ENCODE data around the gene ZBED2.
"Not testable (repeated sequence)": the region's sequence is repeated elsewhere in the genome, so short reads cannot be mapped to it uniquely, and the experiment has no call there.

The ZBED2 gene

GRCh38 chr3:111570404-111571030 is 24.6 kb downstream of the ZBED2 start:
- no peak for DNase-seq

- DNase-seq = no peak
These were observed 26.2 kb downstream of the ZBED2 start for GRCh38 chr3:111568911-111569310.

- DNase-seq = no peak
These were observed 26.8 kb downstream of the ZBED2 start for GRCh38 chr3:111568355-111568754.

- no peak for DNase-seq
These were observed 28.3 kb downstream of the ZBED2 start for GRCh38 chr3:111566844-111567243.

DNA sequence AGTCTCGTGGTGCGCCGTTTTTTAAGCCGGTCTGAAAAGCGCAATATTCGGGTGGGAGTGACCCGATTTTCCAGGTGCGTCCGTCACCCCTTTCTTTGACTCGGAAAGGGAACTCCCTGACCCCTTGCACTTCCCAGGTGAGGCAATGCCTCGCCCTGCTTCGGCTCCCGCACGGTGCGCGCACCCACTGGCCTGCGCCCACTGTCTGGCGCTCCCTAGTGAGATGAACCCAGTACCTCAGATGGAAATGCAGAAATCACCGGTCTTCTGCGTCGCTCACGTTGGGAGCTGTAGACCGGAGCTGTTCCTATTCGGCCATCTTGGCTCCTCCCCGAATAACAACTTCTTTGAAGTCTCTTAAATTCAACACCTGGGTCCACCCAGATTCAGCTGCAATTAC is 33.2 kb downstream of the ZBED2 start:
- DNase-seq = not testable (repeated sequence)

DNA sequence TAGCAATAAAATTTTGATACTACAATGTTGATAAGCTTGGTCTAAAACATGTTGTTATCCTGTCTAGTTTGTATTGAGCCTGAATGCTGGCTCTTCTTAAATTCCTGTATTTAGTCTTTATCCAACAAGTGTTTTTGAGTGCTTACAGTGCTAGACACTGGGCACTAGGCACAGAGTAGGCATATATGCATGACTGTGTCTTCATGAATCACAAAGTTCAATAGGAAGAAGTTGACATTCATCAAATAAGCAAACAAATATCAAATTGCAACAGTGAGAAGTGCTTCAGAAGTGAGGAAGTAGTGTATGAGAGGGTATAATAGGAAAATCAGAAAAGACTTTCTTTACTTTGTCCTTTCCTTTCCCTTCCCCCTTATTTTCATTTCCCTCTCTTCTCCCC is 46.4 kb downstream of the ZBED2 start:
- DNase-seq = no peak

DNA sequence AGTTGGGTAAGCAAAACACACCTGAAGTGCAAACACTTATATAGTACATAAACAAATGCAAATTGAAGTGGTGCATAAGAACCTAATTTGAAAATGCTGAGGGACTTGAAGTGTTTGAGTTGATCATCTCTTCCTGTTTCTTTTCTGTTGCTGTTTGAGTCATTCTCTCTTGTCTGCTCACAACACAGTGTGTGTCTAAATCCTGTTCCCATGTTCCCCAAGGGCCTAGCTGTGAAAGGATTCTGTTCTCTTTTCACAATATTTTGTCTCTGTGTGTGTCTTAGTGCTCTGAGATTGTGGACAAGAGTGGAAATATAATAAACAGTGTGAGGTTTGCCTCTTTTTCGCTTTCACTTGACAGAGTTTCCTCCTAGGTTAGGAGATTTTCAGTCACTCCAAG is 47.1 kb downstream of the ZBED2 start:
- no peak for DNase-seq

- DNase-seq = peak; percentile 33 to 85 (median 60)
These were observed 47.5 kb downstream of the ZBED2 start for GRCh38 chr3:111547631-111548030.

DNA sequence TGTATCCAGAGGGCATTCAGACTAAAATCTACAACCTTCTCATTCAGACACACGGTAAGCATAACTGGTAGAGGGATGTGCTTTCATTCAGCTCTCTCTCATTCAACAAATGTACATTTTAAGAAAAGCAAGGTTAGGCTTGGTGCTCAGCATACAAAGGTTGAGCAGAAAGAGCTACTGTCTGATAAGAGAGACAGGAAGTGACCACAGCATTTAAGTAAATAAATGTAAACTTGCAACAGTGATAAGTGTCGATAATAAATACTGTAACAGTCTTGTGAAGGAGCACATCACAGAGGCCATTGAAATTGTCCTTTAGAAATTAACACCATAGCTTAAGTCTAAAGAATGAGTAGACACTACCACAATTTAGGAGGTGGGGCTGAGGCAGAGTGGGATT is 49.8 kb downstream of the ZBED2 start:
- DNase-seq = no peak
